ENCODE results near the gene DMBT1. TPM values are rescaled to one million over a fixed set of nuclear protein-coding genes. Genes with fewer than 3 reads are reported as not detected.

The DMBT1 gene
- total RNA-seq, 1 donor from 2014 or later, result 0.49 TPM

- Mint-ChIP-seq H3K27ac (ENCODE audit: unreplicated experiment) (no peak overlapping the region), H3K9me3 (ENCODE audit: unreplicated experiment) (no peaks in the 10 kb centered on the region), H3K36me3 (ENCODE audit: low read depth, unreplicated experiment) (peaks cover 4% of the 10 kb centered on the region), H3K4me1 (ENCODE audit: unreplicated experiment) (no peaks in the 10 kb centered on the region), H3K4me3 (ENCODE audit: unreplicated experiment) (no peak overlapping the region), H3K27me3 (ENCODE audit: unreplicated experiment) (peaks cover 8% of the 10 kb centered on the region)
- TF ChIP-seq, protein P1, sequence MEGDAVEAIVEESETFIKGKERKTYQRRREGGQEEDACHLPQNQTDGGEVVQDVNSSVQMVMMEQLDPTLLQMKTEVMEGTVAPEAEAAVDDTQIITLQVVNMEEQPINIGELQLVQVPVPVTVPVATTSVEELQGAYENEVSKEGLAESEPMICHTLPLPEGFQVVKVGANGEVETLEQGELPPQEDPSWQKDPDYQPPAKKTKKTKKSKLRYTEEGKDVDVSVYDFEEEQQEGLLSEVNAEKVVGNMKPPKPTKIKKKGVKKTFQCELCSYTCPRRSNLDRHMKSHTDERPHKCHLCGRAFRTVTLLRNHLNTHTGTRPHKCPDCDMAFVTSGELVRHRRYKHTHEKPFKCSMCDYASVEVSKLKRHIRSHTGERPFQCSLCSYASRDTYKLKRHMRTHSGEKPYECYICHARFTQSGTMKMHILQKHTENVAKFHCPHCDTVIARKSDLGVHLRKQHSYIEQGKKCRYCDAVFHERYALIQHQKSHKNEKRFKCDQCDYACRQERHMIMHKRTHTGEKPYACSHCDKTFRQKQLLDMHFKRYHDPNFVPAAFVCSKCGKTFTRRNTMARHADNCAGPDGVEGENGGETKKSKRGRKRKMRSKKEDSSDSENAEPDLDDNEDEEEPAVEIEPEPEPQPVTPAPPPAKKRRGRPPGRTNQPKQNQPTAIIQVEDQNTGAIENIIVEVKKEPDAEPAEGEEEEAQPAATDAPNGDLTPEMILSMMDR (IDR thresholded peaks at IDR 0.05; ENCODE audit: unreplicated experiment), result no peak
- DNase-seq (ENCODE audit: low spot score), result no peak
These were observed 44.8 kb upstream of the DMBT1 start for GRCh38 chr10:122515588-122516231.

DNA sequence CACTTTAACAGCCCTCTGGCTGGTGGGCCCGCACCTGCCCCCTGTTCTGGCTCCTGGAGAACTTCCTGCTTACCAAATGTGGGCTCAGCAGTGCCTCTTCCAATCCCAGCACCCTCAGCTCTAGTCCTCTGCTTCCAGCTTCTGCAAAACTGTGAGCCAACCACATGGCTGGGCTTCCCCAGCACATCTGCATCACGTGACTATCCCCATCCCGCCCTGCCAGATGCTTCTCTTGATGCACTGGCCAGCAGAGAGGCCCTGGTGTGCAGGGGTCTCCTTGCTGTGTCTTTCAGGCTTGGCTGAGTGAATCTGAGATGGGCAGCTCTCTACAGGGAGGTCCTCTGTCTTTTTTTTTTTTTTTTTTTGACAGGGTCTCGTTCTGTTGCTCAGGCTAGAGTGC is 43.8 kb upstream of the DMBT1 start:
- Mint-ChIP-seq H3K27ac (ENCODE audit: unreplicated experiment) (no peak overlapping the region), H3K4me1 (ENCODE audit: unreplicated experiment) (no peaks in the 10 kb centered on the region), H3K4me3 (ENCODE audit: unreplicated experiment) (no peak overlapping the region), H3K36me3 (ENCODE audit: low read depth, unreplicated experiment) (peaks cover 4% of the 10 kb centered on the region), H3K9me3 (ENCODE audit: unreplicated experiment) (no peaks in the 10 kb centered on the region), H3K27me3 (ENCODE audit: unreplicated experiment) (peaks cover 8% of the 10 kb centered on the region)
- TF ChIP-seq, protein P1 (IDR thresholded peaks at IDR 0.05; ENCODE audit: unreplicated experiment), result no peak
- no peak for DNase-seq (ENCODE audit: low spot score)

- H3K27me3 Mint-ChIP-seq (ENCODE audit: unreplicated experiment), result peaks cover 3% of the 10 kb centered on the region
- no peaks in the 10 kb centered on the region for H3K4me1 Mint-ChIP-seq (ENCODE audit: unreplicated experiment)
- peaks cover 4% of the 10 kb centered on the region for H3K36me3 Mint-ChIP-seq (ENCODE audit: low read depth, unreplicated experiment)
- H3K27ac Mint-ChIP-seq (ENCODE audit: unreplicated experiment), result no peak overlapping the region
- H3K9me3 Mint-ChIP-seq (ENCODE audit: unreplicated experiment), result no peaks in the 10 kb centered on the region
- no peak overlapping the region for H3K4me3 Mint-ChIP-seq (ENCODE audit: unreplicated experiment)
- TF ChIP-seq, protein P1 (IDR thresholded peaks at IDR 0.05; ENCODE audit: unreplicated experiment), result no peak
- DNase-seq (ENCODE audit: low spot score), result no peak
These were observed 41.4 kb upstream of the DMBT1 start for GRCh38 chr10:122519144-122519543.

DNA sequence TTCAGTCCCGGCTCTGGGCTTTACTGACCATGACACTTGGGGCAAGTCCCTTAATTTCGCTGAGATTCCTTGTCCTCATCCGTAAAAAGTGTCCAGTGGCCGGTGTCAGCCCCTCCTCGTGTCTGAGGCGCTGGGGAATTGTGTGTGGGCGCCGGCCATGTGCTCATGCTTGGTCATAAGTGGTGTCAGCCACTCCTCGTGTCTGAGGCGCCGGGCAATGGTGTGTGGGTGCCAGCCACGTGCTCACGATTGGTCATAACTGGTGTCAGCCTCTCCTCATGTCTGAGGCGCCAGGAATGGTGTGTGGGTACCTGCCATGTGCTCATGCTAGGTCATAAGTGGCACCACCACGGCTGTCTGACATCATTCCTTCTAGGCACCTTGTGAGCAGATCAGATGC is 40.7 kb upstream of the DMBT1 start:
- Mint-ChIP-seq H3K4me3 (ENCODE audit: unreplicated experiment) (no peak overlapping the region), H3K4me1 (ENCODE audit: unreplicated experiment) (no peaks in the 10 kb centered on the region), H3K27ac (ENCODE audit: unreplicated experiment) (no peak overlapping the region), H3K9me3 (ENCODE audit: unreplicated experiment) (no peaks in the 10 kb centered on the region), H3K36me3 (ENCODE audit: low read depth, unreplicated experiment) (peaks cover 4% of the 10 kb centered on the region), H3K27me3 (ENCODE audit: unreplicated experiment) (peaks cover 3% of the 10 kb centered on the region)
- DNase-seq (ENCODE audit: low spot score), result no peak
- TF ChIP-seq, protein P1 (IDR thresholded peaks at IDR 0.05; ENCODE audit: unreplicated experiment), result no peak

- H3K36me3 Mint-ChIP-seq (ENCODE audit: low read depth, unreplicated experiment), result no peaks in the 10 kb centered on the region
- peaks cover 3% of the 10 kb centered on the region for H3K27me3 Mint-ChIP-seq (ENCODE audit: unreplicated experiment)
- no peak for DNase-seq (ENCODE audit: low spot score)
- TF ChIP-seq, protein P1 (IDR thresholded peaks at IDR 0.05; ENCODE audit: unreplicated experiment), result no peak
- H3K4me3 Mint-ChIP-seq (ENCODE audit: unreplicated experiment), result no peak overlapping the region
- H3K9me3 Mint-ChIP-seq (ENCODE audit: unreplicated experiment), result peaks cover 4% of the 10 kb centered on the region
- H3K27ac Mint-ChIP-seq (ENCODE audit: unreplicated experiment), result no peak overlapping the region
- no peaks in the 10 kb centered on the region for H3K4me1 Mint-ChIP-seq (ENCODE audit: unreplicated experiment)
These were observed 39.5 kb upstream of the DMBT1 start for GRCh38 chr10:122521011-122521410.

All from endothelial cell (in vitro differentiated cells).